HCT116 (cell line): ENCODE results near the gene FBXW2. TPM values are rescaled to one million over a fixed set of nuclear protein-coding genes. Genes with fewer than 3 reads are reported as not detected.

Experiments
- ATAC-seq: fragments of 200-7000 bp; cut with Tn5 transposase; 2 replicates; pipeline ENCODE4 v1.9.1; 2020; ENCODE audit warnings: mild to moderate bottlenecking, moderate library complexity
- BruUV-seq: library from RNA; stranded (reverse); fragments of 400-500 nt; replicated peaks from 2 replicates; lab custom pipeline; 2021; lab: Mats Ljungman, UMichigan
- CTCF ChIA-PET: fragments of 300-600 bp; sonication (Branson Sonifier 250); formaldehyde crosslinking; loops from one replicate; lab custom pipeline; 2021; ENCODE audit warnings: antibody characterized with exemption; lab: Charles Lee
- POLR2A ChIA-PET: fragments of 300-600, 350-600 bp; sonication (Branson Sonifier 250); formaldehyde crosslinking; loops from one replicate; lab custom pipeline; 2021; ENCODE audit warnings: antibody characterized with exemption; lab: Charles Lee
- RAD21 ChIA-PET, 2 experiments: fragments of 300-600 bp; sonication (Branson Sonifier 250); formaldehyde crosslinking; loops; one replicate each; lab custom pipeline; 2023; ENCODE audit warnings: low total read pairs in 2 of 2; ENCODE audit not compliant: uncharacterized antibody in 2 of 2, unreplicated experiment in 2 of 2, low non-redundant PET in 1 of 2; lab: Charles Lee
- DNase-seq: peaks from one replicate; pipeline ENCODE4 v3.0.0-alpha.2; 2010; ENCODE audit warnings: low read depth, low spot score
- H2AFZ ChIP-seq: fragments of 200-600 bp; shearing (Covaris generic), sonication (generic); 2 replicates; pipeline ENCODE4 v1.6.1; 2017; ENCODE audit warnings: low read depth, mixed run types, mixed read lengths, antibody characterized with exemption, low read length; ENCODE audit not compliant: poor library complexity, severe bottlenecking
- H3K27ac ChIP-seq: 2 replicates; pipeline ENCODE4 v1.5.1; 2012; ENCODE audit warnings: low read depth, low read length
- H3K27me3 ChIP-seq: fragments of 200-600 bp; sonication (generic); 2 replicates; pipeline ENCODE4 v1.6.1; 2016; ENCODE audit warnings: mixed run types, low read length, mixed read lengths; ENCODE audit not compliant: insufficient read depth
- H3K36me3 ChIP-seq, 2 experiments: fragments of 200-500 bp in 1 of 2; fragments of 200-600 bp in 1 of 2; sonication (Bioruptor generic) in 1 of 2; sonication (generic) in 1 of 2; 2 replicates each; pipeline versions ENCODE4 v1.5.1 to v1.6.1; 2014 to 2016; ENCODE audit warnings: low read length in 2 of 2, inconsistent platforms in 1 of 2, mixed read lengths in 1 of 2, mixed run types in 1 of 2; ENCODE audit not compliant: insufficient read depth in 2 of 2, control insufficient read depth in 1 of 2
- H3K4me1 ChIP-seq, 2 experiments: fragments of 200-600 bp in 1 of 2; sonication (generic) in 1 of 2; 2 replicates each; pipeline versions ENCODE4 v1.5.1 to v1.6.1; 2012 to 2017; ENCODE audit warnings: low read length in 2 of 2, inconsistent platforms in 1 of 2, mild to moderate bottlenecking in 1 of 2, mixed read lengths in 1 of 2, mixed run types in 1 of 2, moderate library complexity in 1 of 2; ENCODE audit not compliant: insufficient read depth in 2 of 2, control insufficient read depth in 1 of 2
- H3K4me2 ChIP-seq: fragments of 200-600 bp; sonication (generic); 2 replicates; pipeline ENCODE4 v1.6.1; 2017; ENCODE audit warnings: mixed run types, low read length, mixed read lengths
- H3K4me3 ChIP-seq, 2 experiments: fragments of 200-600 bp in 1 of 2; sonication (generic) in 1 of 2; replicated peaks in 1 of 2; 2 replicates each; pipeline ENCODE4 v1.5.1; 2011 to 2016; ENCODE audit warnings: low read length in 2 of 2, control low read depth in 1 of 2, low read depth in 1 of 2, mild to moderate bottlenecking in 1 of 2, mixed read lengths in 1 of 2, mixed run types in 1 of 2
- H3K79me2 ChIP-seq: fragments of 200-600 bp; sonication (generic); 2 replicates; pipeline ENCODE4 v1.6.1; 2017; ENCODE audit warnings: mild to moderate bottlenecking, mixed run types, low read length, moderate library complexity, mixed read lengths; ENCODE audit not compliant: insufficient read depth
- H3K9ac ChIP-seq: fragments of 200-600 bp; sonication (generic); 2 replicates; pipeline ENCODE4 v1.6.1; 2016; ENCODE audit warnings: low read length, mixed read lengths
- H3K9me2 ChIP-seq: fragments of 200-600 bp; sonication (generic), shearing (Covaris generic); 2 replicates; pipeline ENCODE4 v1.6.1; 2017; ENCODE audit warnings: mixed run types, mild to moderate bottlenecking, moderate library complexity; ENCODE audit not compliant: insufficient read depth
- H3K9me3 ChIP-seq, 2 experiments: fragments of 200-500 bp in 1 of 2; fragments of 200-600 bp in 1 of 2; sonication (Bioruptor generic) in 1 of 2; sonication (generic) in 1 of 2; 2 replicates each; pipeline ENCODE4 v1.6.1; 2014 to 2017; ENCODE audit warnings: low read length in 2 of 2, mixed read lengths in 2 of 2, inconsistent platforms in 1 of 2, low read depth in 1 of 2, mild to moderate bottlenecking in 1 of 2, mixed run types in 1 of 2, moderate library complexity in 1 of 2; ENCODE audit not compliant: control insufficient read depth in 1 of 2, insufficient read depth in 1 of 2
- H4K20me1 ChIP-seq: fragments of 200-600 bp; sonication (generic), shearing (Covaris generic); 2 replicates; pipeline ENCODE4 v1.6.1; 2017; ENCODE audit warnings: mixed run types, mild to moderate bottlenecking, moderate library complexity; ENCODE audit not compliant: insufficient read depth
- CEBPB ChIP-seq: IDR thresholded peaks from 2 replicates; pipeline ENCODE4 v1.6.1; 2012; ENCODE audit warnings: low read depth
- EGR1 ChIP-seq: IDR thresholded peaks from 2 replicates; pipeline ENCODE4 v1.6.1; 2012; ENCODE audit warnings: low read depth
- ELF1 ChIP-seq: IDR thresholded peaks from 2 replicates; pipeline ENCODE4 v1.6.1; 2012; ENCODE audit warnings: low read depth, borderline replicate concordance
- EZH2 ChIP-seq: fragments of 200-600 bp; sonication (generic); IDR thresholded peaks from 2 replicates; pipeline ENCODE4 v1.6.1; 2017; ENCODE audit warnings: antibody characterized with exemption, mixed run types
- EZH2phosphoT487 ChIP-seq: fragments of 200-600 bp; IDR thresholded peaks from 2 replicates; pipeline ENCODE4 v1.6.1; 2018; ENCODE audit warnings: antibody characterized with exemption, borderline replicate concordance
- FOSL1 ChIP-seq: IDR thresholded peaks from 2 replicates; pipeline ENCODE4 v1.6.1; 2012; ENCODE audit warnings: low read depth
- POLR2A ChIP-seq: IDR thresholded peaks from 2 replicates; pipeline ENCODE4 v1.7.0; 2011; ENCODE audit warnings: borderline replicate concordance; ENCODE audit not compliant: insufficient read depth, insufficient read length; ENCODE audit errors: extremely low read depth
- POLR2AphosphoS5 ChIP-seq: IDR thresholded peaks from 2 replicates; pipeline ENCODE4 v1.6.1; 2011; ENCODE audit warnings: mild to moderate bottlenecking, low read depth, low read length, moderate library complexity
- RAD21 ChIP-seq: IDR thresholded peaks from 2 replicates; pipeline ENCODE4 v1.6.1; 2012; ENCODE audit warnings: low read depth, mild to moderate bottlenecking
- SIN3A ChIP-seq: IDR thresholded peaks from 2 replicates; pipeline ENCODE4 v1.6.1; 2012; ENCODE audit warnings: low read depth
- SP1 ChIP-seq: IDR thresholded peaks from 2 replicates; pipeline ENCODE4 v1.6.1; 2012; ENCODE audit warnings: low read depth
- SRF ChIP-seq: IDR thresholded peaks from 2 replicates; pipeline ENCODE4 v1.6.1; 2012; ENCODE audit warnings: low read depth
- ZNF274 ChIP-seq: fragments of 200-500 bp; sonication (Bioruptor generic); IDR thresholded peaks from 2 replicates; pipeline ENCODE4 v1.6.1; 2014; ENCODE audit warnings: mild to moderate bottlenecking, low read depth, low read length, inconsistent platforms
- intact Hi-C: fragments of 100-400 bp; cut with micrococcal nuclease; formaldehyde crosslinking; loops from 2 replicates; pipeline ENCODE4 v1.10.0; 2022
- total RNA-seq: library from RNA; stranded (reverse); gene quantifications from one replicate; pipeline ENCODE4 v1.2.1, GENCODE V29; 2021; ENCODE audit not compliant: unreplicated experiment
- TF ChIP-seq, protein P1 (sequence below): IDR thresholded peaks from 2 replicates; pipeline ENCODE4 v1.6.1; 2012
- TF ChIP-seq, protein P2 (sequence below): IDR thresholded peaks from 2 replicates; pipeline ENCODE4 v1.6.1; 2011; ENCODE audit warnings: mild to moderate bottlenecking, low read length, moderate library complexity; ENCODE audit not compliant: insufficient replicate concordance; ENCODE audit errors: extremely low read depth
- TF ChIP-seq, protein P3 (sequence below): IDR thresholded peaks from 2 replicates; pipeline ENCODE4 v1.6.1; 2012; ENCODE audit warnings: low read depth

Gene FBXW2
- total RNA-seq, 1 experiment from 2014 or later = 59.6 TPM

DNA sequence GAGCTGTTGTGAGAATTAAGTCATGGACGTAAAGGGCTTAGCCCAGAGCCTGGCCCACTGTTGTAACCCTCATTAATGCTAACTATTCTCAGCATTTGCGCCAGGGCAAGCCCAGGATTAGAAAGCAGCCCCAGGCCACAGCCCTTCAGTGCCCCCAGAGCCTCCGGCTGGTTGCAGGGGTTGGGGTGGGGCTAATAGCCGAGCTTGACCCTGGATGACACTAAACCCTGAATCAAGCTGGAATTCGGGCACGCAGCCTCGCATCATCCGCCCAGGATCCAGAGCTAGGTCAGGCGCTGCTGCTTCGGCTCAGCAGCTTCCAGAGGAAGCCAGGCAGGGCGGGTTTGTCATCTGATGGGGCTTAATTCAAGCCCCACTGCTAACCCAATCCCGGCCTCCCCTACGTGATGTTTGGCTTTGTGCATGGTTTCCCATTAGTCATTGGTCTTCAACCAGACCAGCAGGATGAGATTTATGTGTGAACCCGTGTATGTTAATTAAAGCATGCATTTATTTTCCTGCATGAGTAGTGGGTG lies 77.8 kb downstream of the FBXW2 start (continued):
- TF ChIP-seq, protein P1, sequence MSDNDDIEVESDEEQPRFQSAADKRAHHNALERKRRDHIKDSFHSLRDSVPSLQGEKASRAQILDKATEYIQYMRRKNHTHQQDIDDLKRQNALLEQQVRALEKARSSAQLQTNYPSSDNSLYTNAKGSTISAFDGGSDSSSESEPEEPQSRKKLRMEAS = no peak
- TF ChIP-seq SP1 (no peak), POLR2A (no peak), ELF1 (no peak), RAD21 (no peak), CEBPB (no peak)
- TF ChIP-seq, protein P2, sequence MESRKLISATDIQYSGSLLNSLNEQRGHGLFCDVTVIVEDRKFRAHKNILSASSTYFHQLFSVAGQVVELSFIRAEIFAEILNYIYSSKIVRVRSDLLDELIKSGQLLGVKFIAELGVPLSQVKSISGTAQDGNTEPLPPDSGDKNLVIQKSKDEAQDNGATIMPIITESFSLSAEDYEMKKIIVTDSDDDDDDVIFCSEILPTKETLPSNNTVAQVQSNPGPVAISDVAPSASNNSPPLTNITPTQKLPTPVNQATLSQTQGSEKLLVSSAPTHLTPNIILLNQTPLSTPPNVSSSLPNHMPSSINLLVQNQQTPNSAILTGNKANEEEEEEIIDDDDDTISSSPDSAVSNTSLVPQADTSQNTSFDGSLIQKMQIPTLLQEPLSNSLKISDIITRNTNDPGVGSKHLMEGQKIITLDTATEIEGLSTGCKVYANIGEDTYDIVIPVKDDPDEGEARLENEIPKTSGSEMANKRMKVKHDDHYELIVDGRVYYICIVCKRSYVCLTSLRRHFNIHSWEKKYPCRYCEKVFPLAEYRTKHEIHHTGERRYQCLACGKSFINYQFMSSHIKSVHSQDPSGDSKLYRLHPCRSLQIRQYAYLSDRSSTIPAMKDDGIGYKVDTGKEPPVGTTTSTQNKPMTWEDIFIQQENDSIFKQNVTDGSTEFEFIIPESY = no peak

DNA sequence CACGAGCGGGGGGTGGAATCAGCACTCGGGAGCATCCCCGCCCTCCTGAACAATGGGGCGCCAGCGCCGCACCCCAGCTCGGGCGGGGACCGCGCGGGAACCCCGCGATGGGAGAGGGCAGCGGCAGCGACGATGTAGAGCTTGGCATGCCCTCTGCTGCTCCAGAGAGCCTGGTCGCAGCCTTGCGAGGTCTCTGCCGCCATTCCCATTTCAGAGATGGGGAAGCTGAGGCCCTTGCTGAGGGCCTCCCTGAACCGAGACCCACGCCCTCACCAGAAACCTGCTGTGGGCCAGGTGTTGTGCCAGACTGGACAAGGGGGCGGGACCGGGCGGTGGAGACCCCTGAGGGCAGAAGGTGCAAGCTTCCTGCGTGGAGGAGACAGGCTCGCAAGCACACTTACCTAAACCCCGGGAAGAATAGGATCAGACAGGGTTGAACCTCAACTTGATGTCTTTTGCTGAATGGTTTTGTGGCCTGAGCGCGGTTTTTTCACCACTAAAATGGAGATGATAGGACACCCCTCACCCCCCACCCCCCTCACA lies 78.3 kb downstream of the FBXW2 start:
- Histone ChIP-seq H3K36me3 (no peaks in the 10 kb centered on the region), H3K9me2 (no peaks in the 10 kb centered on the region), H3K4me2 (peak overlapping the region; percentile 95), H3K4me3 (peak overlapping the region; percentile 55 to 73), H2AFZ (peak overlapping the region; percentile 55), H4K20me1 (no peaks in the 10 kb centered on the region), H3K27me3 (no peaks in the 10 kb centered on the region), H3K9ac (peak overlapping the region; percentile 73), H3K79me2 (no peaks in the 10 kb centered on the region), H3K9me3 (no peaks in the 10 kb centered on the region), H3K4me1 (peaks cover 19 to 44% of the 10 kb centered on the region in 2 experiments), H3K27ac (peak overlapping the region; percentile 55; the same call in 1 of the 2 replicates)
- BruUV-seq = no TSS peak
- intact Hi-C loops = no loop called here
- TF ChIP-seq POLR2A (no peak), ZNF274 (no peak), SRF (no peak), EZH2phosphoT487 (no peak), EGR1 (no peak), RAD21 (no peak), CEBPB (no peak), EZH2 (no peak), FOSL1 (no peak), POLR2AphosphoS5 (no peak), SIN3A (no peak)
- TF ChIP-seq, protein P1 = no peak
- TF ChIP-seq, protein P3, sequence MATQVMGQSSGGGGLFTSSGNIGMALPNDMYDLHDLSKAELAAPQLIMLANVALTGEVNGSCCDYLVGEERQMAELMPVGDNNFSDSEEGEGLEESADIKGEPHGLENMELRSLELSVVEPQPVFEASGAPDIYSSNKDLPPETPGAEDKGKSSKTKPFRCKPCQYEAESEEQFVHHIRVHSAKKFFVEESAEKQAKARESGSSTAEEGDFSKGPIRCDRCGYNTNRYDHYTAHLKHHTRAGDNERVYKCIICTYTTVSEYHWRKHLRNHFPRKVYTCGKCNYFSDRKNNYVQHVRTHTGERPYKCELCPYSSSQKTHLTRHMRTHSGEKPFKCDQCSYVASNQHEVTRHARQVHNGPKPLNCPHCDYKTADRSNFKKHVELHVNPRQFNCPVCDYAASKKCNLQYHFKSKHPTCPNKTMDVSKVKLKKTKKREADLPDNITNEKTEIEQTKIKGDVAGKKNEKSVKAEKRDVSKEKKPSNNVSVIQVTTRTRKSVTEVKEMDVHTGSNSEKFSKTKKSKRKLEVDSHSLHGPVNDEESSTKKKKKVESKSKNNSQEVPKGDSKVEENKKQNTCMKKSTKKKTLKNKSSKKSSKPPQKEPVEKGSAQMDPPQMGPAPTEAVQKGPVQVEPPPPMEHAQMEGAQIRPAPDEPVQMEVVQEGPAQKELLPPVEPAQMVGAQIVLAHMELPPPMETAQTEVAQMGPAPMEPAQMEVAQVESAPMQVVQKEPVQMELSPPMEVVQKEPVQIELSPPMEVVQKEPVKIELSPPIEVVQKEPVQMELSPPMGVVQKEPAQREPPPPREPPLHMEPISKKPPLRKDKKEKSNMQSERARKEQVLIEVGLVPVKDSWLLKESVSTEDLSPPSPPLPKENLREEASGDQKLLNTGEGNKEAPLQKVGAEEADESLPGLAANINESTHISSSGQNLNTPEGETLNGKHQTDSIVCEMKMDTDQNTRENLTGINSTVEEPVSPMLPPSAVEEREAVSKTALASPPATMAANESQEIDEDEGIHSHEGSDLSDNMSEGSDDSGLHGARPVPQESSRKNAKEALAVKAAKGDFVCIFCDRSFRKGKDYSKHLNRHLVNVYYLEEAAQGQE = no peak
- TF ChIP-seq, protein P2 = no peak
- POLR2A ChIA-PET = interaction anchor here (0.8 kb wide), 1 partner anchor 16 kb away, joined by 3 read pairs; no protein-coding TSS in a partner anchor
- CTCF ChIA-PET = interaction anchor here (1.2 kb wide), 1 partner anchor 95 kb away, joined by 3 read pairs; no protein-coding TSS in a partner anchor
- RAD21 ChIA-PET = interaction anchor here in 1 of 2 experiments (0.6 kb wide), 1 partner anchor 40 kb away, joined by 3 read pairs; no protein-coding TSS in a partner anchor
- no peak for DNase-seq
- ATAC-seq = peak; percentile 28
